Measurements from ENCODE around the gene MTMR2.

MTMR2 gene

DNA sequence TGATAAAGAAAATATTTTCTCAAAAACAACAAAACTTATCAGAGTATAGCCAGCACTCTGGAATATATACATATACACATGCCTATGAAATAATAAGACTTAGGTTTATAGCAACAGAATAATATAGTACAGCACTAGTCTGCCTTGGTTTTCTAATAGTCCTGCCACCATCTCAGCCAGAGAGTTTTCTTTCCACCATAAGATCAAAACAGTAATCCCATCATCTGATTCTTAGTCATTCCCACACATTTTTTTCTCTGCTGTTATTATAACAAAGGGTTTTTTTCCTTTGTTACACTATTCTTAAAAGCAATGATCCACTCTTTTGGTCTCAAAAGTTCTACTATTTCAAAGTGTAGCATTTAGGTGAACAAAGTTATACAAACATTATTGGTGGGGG lies 15.1 kb downstream of the MTMR2 start:
- TF ChIP-seq, protein P1, sequence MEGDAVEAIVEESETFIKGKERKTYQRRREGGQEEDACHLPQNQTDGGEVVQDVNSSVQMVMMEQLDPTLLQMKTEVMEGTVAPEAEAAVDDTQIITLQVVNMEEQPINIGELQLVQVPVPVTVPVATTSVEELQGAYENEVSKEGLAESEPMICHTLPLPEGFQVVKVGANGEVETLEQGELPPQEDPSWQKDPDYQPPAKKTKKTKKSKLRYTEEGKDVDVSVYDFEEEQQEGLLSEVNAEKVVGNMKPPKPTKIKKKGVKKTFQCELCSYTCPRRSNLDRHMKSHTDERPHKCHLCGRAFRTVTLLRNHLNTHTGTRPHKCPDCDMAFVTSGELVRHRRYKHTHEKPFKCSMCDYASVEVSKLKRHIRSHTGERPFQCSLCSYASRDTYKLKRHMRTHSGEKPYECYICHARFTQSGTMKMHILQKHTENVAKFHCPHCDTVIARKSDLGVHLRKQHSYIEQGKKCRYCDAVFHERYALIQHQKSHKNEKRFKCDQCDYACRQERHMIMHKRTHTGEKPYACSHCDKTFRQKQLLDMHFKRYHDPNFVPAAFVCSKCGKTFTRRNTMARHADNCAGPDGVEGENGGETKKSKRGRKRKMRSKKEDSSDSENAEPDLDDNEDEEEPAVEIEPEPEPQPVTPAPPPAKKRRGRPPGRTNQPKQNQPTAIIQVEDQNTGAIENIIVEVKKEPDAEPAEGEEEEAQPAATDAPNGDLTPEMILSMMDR (conservative IDR thresholded peaks at IDR 0.05; ENCODE audit: control insufficient read depth, insufficient read depth, low read depth, low read length), result no peak
- DNase-seq (ENCODE audit: low read depth), result peak; percentile 55
- H3K4me3 ChIP-seq (ENCODE audit: control insufficient read depth, low read depth, low read length), result no peak overlapping the region

DNA sequence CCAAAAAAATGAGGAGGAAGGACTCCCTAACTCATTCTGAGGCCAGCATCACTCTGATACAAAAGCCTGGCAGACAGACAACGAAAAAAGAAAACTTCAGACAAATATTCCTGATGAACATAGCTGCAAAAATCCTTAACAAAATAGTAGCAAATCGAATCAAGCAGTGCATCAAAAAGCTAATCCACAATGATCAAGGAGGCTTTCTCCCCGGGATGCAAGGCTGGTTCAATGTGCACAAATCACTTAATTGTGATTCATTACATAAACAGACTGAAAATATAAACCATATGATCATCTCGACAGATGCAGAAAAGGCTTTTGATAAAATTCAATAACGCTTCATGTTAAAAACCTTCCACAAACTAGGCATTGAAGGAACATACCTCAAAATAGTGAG lies 16.4 kb downstream of the MTMR2 start:
- TF ChIP-seq, protein P1 (conservative IDR thresholded peaks at IDR 0.05; ENCODE audit: control insufficient read depth, insufficient read depth, low read depth, low read length), result no peak
- peak; percentile 60 for DNase-seq (ENCODE audit: low read depth)
- no peak overlapping the region for H3K4me3 ChIP-seq (ENCODE audit: control insufficient read depth, low read depth, low read length)

DNA sequence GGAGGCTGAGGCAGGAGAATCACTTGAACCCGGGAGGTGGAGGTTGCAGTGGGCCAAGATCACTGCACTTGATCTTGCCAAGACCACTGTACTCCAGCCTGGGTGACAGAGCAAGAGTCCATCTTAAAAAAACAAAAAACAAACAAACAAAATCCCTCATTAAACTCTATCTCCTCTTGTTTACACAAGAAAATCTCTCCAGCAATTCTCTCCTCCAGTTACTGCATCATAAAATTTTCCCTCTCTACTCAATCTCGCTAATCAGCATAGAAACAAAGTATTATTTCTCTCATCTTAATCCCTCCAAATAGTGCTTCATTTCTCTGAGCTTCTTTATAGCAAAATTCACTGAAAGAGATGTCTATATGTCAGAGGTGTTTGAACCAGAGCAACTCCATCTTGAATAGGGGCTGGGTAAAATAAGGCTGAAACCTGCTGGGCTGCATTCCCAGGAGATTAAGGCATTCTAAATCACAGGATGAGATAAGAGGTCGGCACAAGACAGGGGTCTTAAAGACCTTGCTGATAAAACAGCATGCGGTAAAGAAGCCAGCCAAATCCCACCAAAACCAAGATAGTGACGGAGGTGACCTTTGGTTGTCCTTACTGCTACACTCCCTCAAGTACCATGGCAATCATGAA lies 19.8 kb downstream of the MTMR2 start:
- DNase-seq (ENCODE audit: low read depth), result no peak
- H3K4me3 ChIP-seq (ENCODE audit: control insufficient read depth, low read depth, low read length), result no peak overlapping the region
- TF ChIP-seq, protein P1 (conservative IDR thresholded peaks at IDR 0.05; ENCODE audit: control insufficient read depth, insufficient read depth, low read depth, low read length), result no peak

- TF ChIP-seq, protein P1 (conservative IDR thresholded peaks at IDR 0.05; ENCODE audit: control insufficient read depth, insufficient read depth, low read depth, low read length), result no peak
- no peak overlapping the region for H3K4me3 ChIP-seq (ENCODE audit: control insufficient read depth, low read depth, low read length)
- DNase-seq (ENCODE audit: low read depth), result no peak
Measured at GRCh38 chr11:95898782-95899181, 25.1 kb downstream of the MTMR2 start.

DNA sequence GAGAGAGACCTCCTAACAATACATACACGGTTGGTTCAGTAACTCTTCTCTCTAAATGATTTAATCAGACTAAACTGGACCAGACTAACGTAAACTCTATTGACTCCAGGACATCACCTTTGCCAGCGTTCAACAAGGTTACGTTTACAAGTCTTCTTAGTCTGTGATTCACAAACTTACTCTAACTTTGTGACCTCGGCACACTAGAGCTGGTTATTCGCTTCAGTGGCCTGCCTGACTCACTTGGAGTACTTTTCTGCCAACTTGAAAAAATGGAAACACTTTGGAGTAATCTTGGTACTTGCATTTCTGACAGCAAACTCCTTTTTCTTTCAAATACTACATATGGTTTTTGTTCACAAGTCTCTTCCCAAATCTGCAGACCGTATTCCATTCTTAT lies 26.2 kb downstream of the MTMR2 start:
- TF ChIP-seq, protein P1 (conservative IDR thresholded peaks at IDR 0.05; ENCODE audit: control insufficient read depth, insufficient read depth, low read depth, low read length), result no peak
- DNase-seq (ENCODE audit: low read depth), result peak; percentile 75
- H3K4me3 ChIP-seq (ENCODE audit: control insufficient read depth, low read depth, low read length), result no peak overlapping the region

- TF ChIP-seq, protein P1 (conservative IDR thresholded peaks at IDR 0.05; ENCODE audit: control insufficient read depth, insufficient read depth, low read depth, low read length), result no peak
- no peak overlapping the region for H3K4me3 ChIP-seq (ENCODE audit: control insufficient read depth, low read depth, low read length)
- DNase-seq (ENCODE audit: low read depth), result no peak
Measured at GRCh38 chr11:95895815-95896214, 28.1 kb downstream of the MTMR2 start.

Data from fibroblast of mammary gland (primary cell).